ENCODE data around the gene MTHFD1L.

DNA sequence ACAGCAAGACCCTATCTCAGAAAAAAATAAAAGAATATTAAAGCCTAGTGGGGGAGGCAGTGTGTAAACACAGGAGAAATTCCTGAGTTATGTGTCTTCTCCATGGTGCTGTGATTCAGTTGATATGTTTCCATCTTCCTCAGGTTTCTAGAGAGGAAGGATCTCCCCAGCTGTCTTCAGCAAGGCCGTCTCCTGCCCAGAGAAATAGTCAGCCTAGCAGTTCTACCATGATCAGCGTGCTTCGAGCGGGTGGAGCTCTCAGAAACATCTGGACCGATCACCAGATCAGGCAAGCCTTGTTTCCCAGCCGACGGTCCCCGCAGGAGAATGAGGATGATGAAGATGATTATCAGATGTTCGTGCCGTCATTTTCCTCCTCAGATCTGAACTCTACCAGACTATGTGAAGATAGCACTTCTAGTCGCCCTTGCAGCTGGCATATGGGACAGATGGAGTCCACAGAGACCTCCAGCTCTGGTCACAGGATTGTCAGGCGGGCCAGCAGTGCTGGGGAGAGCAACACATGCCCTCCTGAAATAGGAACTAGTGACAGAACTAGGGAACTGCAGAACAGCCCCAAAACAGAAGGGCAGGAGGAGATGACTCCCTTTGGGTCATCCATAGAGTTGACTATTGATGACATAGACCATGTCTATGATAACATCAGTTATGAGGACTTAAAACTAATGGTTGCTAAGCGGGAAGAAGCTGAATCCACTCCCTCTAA lies 34.9 kb upstream of the MTHFD1L start:
- no peak for TF ChIP-seq YY1 (IDR thresholded peaks at IDR 0.05; ENCODE audit: insufficient read depth, insufficient read length)
- no peak for TF ChIP-seq ZNF274 (IDR thresholded peaks at IDR 0.05; ENCODE audit: low read depth, low read length)

All from NT2/D1 (cell line).